Astrocyte of the cerebellum (primary cell): Measurements from ENCODE around the gene FREM1.

Experiments
- DNase-seq: peaks from one replicate; pipeline ENCODE4 v3.0.0-alpha.2; 2011; ENCODE audit warnings: low read depth
- H3K4me3 ChIP-seq: 2 replicates; pipeline ENCODE4 v1.5.1; 2011; ENCODE audit warnings: mild to moderate bottlenecking, low read depth, low read length, moderate library complexity
- CTCF ChIP-seq: IDR thresholded peaks from 2 replicates; pipeline ENCODE4 v1.5.1; 2012; ENCODE audit warnings: low read length, low read depth, moderate library complexity, mild to moderate bottlenecking; ENCODE audit errors: missing control alignments
- in situ Hi-C: cut with HindIII; loops from 2 replicates; pipeline ENCODE4 v1.10.0; 2017; ENCODE audit warnings: low sequenced_read_pairs

FREM1 gene

DNA sequence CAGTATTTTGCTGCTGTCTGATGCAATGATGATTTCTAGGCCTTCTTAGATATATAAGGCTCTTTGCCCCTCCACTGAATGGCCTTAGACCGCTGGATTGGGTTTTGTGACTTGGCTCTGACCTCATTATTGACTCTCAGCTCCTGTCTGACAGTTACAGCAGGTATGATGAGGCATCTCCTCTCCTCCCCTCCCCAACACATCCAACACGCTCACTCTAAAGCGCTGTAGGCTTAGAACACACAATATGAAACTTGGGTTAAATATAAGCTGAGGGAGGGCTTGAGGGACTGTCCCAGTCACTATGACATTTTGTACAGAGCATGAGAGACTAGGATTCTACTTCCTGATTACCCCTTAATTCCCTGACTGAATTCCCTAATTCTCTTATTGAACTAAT lies 168.9 kb downstream of the FREM1 start:
- H3K4me3 ChIP-seq: no peak overlapping the region
- in situ Hi-C loops: no loop called here
- no peak for TF ChIP-seq CTCF
- DNase-seq: no peak

- H3K4me3 ChIP-seq: no peak overlapping the region
- in situ Hi-C loops: no loop called here
- DNase-seq: no peak
- no peak for TF ChIP-seq CTCF
Observed at GRCh38 chr9:14733133-14733532, 177.1 kb downstream of the FREM1 start.

GRCh38 chr9:14731294-14731981 lies 178.8 kb downstream of the FREM1 start:
- DNase-seq: no peak
- H3K4me3 ChIP-seq: no peak overlapping the region
- no peak for TF ChIP-seq CTCF
- in situ Hi-C loops: no loop called here

DNA sequence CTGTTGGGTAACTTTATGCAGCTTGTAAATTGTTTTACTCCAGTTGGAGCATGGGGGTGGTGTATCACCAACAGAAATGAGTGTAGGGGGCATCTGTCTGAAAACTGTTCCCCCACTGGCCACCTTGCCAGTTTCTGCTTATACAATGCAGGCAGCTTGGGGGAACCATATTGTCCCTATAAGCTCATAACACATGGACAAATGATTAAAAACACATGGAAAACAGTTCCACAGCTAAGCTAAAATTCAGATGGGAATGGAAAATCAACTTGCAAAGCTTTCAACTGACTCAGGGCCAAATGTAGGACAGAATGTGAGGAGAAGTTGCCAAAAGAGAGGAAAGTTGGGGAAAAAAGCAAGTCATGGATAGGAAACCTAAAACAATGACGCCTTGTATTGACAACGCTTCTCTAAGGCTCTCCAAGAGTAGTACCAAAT lies 179.7 kb downstream of the FREM1 start:
- in situ Hi-C loops: no loop called here
- DNase-seq: no peak
- TF ChIP-seq CTCF: no peak
- no peak overlapping the region for H3K4me3 ChIP-seq

GRCh38 chr9:14723301-14723700 lies 186.9 kb downstream of the FREM1 start:
- H3K4me3 ChIP-seq: no peak overlapping the region
- in situ Hi-C loops: no loop called here
- TF ChIP-seq CTCF: no peak
- DNase-seq: no peak

DNA sequence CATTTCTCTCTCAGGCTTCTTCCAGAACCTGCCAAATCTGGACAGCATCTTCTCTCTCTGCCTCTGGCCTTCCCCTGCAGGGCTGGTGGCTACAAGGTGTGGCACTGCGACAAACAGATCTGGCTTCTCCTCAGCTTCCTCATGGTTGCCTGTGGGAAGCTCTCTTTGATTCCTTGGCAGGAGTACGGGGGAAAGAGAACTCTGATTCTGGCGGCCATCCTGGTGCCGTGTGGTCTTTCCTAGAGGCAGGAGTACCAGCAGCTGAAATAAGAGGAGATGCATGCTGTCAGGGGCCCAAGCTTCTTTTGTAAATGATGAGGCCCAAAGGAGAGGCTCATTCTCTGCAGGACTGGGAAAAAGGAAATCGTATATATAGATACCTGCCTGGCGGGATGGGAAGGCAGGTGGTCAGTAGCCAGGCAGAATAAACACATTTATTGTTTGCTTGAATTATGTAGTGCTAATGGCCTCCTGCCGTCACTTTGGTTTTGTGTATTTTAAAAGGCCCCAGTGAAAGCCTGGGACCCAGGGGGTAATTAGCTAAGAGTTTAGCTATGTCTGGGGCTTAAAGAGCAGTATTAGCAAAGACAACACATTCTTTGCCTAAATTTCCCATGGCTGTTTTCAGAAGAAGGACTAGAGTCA lies 187.7 kb downstream of the FREM1 start, which contains the start of gene CER1:
TSS of gene CER1 (minus strand) at position 343 of the 645 bp plus-strand sequence. CDS start at position 282, 61 bp downstream.
- TF ChIP-seq CTCF: no peak
- DNase-seq: no peak
- in situ Hi-C loops: no loop called here

More for the DNA sequence above, 187.7 kb downstream of the FREM1 start, which contains the start of gene CER1:
- no peak within 1 kb of the TSS for H3K4me3 ChIP-seq
